ENCODE measurements around the gene TET2. TPM values are rescaled to one million over a fixed set of nuclear protein-coding genes. Genes with fewer than 3 reads are reported as not detected.

The TET2 gene
- total RNA-seq, 1 donor: 99.1 TPM

- Histone ChIP-seq H3K27me3 (ENCODE audit: insufficient read depth, low read length) (peaks cover 2% of the 10 kb centered on the region), H3K4me1 (ENCODE audit: insufficient read depth, low read length) (peaks cover 37% of the 10 kb centered on the region), H3K9me3 (ENCODE audit: low read depth, low read length) (no peaks in the 10 kb centered on the region), H3K4me3 (ENCODE audit: low read length) (no peak overlapping the region)
Observed at GRCh38 chr4:105129286-105130040, 17.2 kb upstream of the TET2 start.

GRCh38 chr4:105130945-105131344, 15.7 kb upstream of the TET2 start:
- no peak overlapping the region for H3K4me3 ChIP-seq (ENCODE audit: low read length)
- H3K9me3 ChIP-seq (ENCODE audit: low read depth, low read length): no peaks in the 10 kb centered on the region
- H3K27me3 ChIP-seq (ENCODE audit: insufficient read depth, low read length): peaks cover 2% of the 10 kb centered on the region
- H3K4me1 ChIP-seq (ENCODE audit: insufficient read depth, low read length): peaks cover 49% of the 10 kb centered on the region

DNA sequence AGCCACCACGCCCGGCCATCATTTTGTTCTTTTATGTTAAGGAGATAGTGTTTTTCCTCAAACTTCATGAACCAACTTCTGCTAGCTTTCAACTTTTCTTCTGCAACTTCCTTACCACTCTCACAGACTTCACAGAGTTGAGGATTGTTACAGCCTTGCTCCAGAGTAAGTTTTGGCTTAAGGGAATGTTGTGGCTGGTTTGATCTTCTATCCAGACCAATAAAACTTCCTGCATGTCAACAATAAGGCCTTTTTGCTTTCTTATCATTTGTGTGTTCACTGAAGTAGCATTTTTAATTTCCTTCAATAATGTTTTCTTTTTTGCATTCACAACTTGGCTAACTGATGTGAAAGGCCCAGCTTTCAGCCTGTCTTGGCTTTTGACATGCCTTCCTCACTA, 12.7 kb upstream of the TET2 start:
- H3K4me3 ChIP-seq (ENCODE audit: low read length): no peak overlapping the region
- no peaks in the 10 kb centered on the region for H3K9me3 ChIP-seq (ENCODE audit: low read depth, low read length)
- peaks cover 59% of the 10 kb centered on the region for H3K4me1 ChIP-seq (ENCODE audit: insufficient read depth, low read length)
- H3K27me3 ChIP-seq (ENCODE audit: insufficient read depth, low read length): no peaks in the 10 kb centered on the region

DNA sequence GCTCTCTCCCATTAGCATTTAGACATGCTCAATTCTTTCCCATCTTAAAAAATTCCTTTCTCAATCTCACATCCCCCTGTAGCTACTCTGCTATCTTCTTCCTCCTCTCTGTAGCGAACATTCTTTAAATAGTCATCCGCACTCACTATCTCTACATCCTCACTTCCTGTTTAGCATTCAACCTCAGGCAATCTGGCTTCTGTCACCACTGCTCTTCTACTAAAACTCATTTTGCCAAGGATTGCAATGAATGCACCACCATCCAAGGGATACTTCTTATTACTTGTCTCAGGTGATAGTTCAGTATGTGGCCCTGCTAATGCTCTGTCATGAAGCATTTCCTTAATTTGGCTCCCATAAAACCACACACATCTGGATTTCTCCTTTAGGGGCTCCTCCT, 10.9 kb upstream of the TET2 start:
- H3K4me3 ChIP-seq (ENCODE audit: low read length): no peak overlapping the region
- no peaks in the 10 kb centered on the region for H3K9me3 ChIP-seq (ENCODE audit: low read depth, low read length)
- peaks cover 51% of the 10 kb centered on the region for H3K4me1 ChIP-seq (ENCODE audit: insufficient read depth, low read length)
- H3K27me3 ChIP-seq (ENCODE audit: insufficient read depth, low read length): no peaks in the 10 kb centered on the region

GRCh38 chr4:105137121-105137875, 9.4 kb upstream of the TET2 start:
- Histone ChIP-seq H3K9me3 (ENCODE audit: low read depth, low read length) (no peaks in the 10 kb centered on the region), H3K4me1 (ENCODE audit: insufficient read depth, low read length) (peaks cover 39% of the 10 kb centered on the region), H3K27me3 (ENCODE audit: insufficient read depth, low read length) (no peaks in the 10 kb centered on the region), H3K4me3 (ENCODE audit: low read length) (no peak overlapping the region)

- Histone ChIP-seq H3K27me3 (ENCODE audit: insufficient read depth, low read length) (no peaks in the 10 kb centered on the region), H3K9me3 (ENCODE audit: low read depth, low read length) (no peaks in the 10 kb centered on the region), H3K4me3 (ENCODE audit: low read length) (no peak overlapping the region), H3K4me1 (ENCODE audit: insufficient read depth, low read length) (peaks cover 56% of the 10 kb centered on the region)
Observed at GRCh38 chr4:105139646-105140045, 7.0 kb upstream of the TET2 start.

GRCh38 chr4:105140684-105141490, 5.8 kb upstream of the TET2 start:
- H3K27me3 ChIP-seq (ENCODE audit: insufficient read depth, low read length): no peaks in the 10 kb centered on the region
- no peaks in the 10 kb centered on the region for H3K9me3 ChIP-seq (ENCODE audit: low read depth, low read length)
- H3K4me1 ChIP-seq (ENCODE audit: insufficient read depth, low read length): peaks cover 52% of the 10 kb centered on the region
- H3K4me3 ChIP-seq (ENCODE audit: low read length): no peak overlapping the region

GRCh38 chr4:105145156-105145902, 1.3 kb upstream of the TET2 start:
- no peaks in the 10 kb centered on the region for H3K9me3 ChIP-seq (ENCODE audit: low read depth, low read length)
- H3K4me3 ChIP-seq (ENCODE audit: low read length): peak overlapping the region; percentile 100
- peaks cover 32% of the 10 kb centered on the region for H3K4me1 ChIP-seq (ENCODE audit: insufficient read depth, low read length)
- H3K27me3 ChIP-seq (ENCODE audit: insufficient read depth, low read length): no peaks in the 10 kb centered on the region

GRCh38 chr4:105145903-105146275, 787 bp upstream of the TET2 start:
- Histone ChIP-seq H3K4me3 (ENCODE audit: low read length) (peak overlapping the region; percentile 100), H3K4me1 (ENCODE audit: insufficient read depth, low read length) (peaks cover 37% of the 10 kb centered on the region), H3K27me3 (ENCODE audit: insufficient read depth, low read length) (no peaks in the 10 kb centered on the region), H3K9me3 (ENCODE audit: low read depth, low read length) (no peaks in the 10 kb centered on the region)

- H3K9me3 ChIP-seq (ENCODE audit: low read depth, low read length): no peaks in the 10 kb centered on the region
- no peaks in the 10 kb centered on the region for H3K27me3 ChIP-seq (ENCODE audit: insufficient read depth, low read length)
- peaks cover 46% of the 10 kb centered on the region for H3K4me1 ChIP-seq (ENCODE audit: insufficient read depth, low read length)
- H3K4me3 ChIP-seq (ENCODE audit: low read length): peak overlapping the region; percentile 100
Observed at GRCh38 chr4:105147016-105147552, 408 bp downstream of the TET2 start.

DNA sequence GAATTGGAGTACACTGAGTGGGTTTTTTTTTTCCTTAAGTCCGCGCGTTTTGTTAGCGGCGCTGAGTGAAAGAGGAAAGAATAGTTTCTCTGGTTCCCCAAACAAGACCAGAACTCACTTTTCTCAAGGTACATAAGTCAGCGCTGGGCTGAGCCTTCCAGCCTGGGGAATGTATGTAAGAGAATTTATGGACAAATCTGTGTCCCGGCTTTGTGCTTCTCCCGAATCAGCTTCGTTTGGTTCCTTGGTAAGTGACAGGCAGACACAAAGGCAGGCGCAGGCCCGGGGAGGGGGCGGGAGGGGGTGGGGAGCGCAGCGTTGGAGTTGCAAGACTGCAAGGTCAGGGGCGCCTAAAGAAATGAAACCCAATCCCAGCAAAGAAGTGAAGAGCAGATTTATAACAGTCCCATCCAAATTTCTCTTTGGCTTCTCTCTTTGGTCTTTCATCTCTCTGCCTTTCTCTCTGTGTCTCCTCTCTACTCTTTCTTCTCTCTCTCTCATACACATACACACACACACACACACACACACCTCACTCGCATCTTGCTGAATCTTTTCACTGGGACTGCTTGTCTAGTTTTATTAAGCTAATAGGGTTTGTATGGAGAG, 981 bp downstream of the TET2 start:
- H3K27me3 ChIP-seq (ENCODE audit: insufficient read depth, low read length): no peaks in the 10 kb centered on the region
- peaks cover 50% of the 10 kb centered on the region for H3K4me1 ChIP-seq (ENCODE audit: insufficient read depth, low read length)
- H3K4me3 ChIP-seq (ENCODE audit: low read length): peak overlapping the region; percentile 100
- no peaks in the 10 kb centered on the region for H3K9me3 ChIP-seq (ENCODE audit: low read depth, low read length)

GRCh38 chr4:105148356-105148755, 1.7 kb downstream of the TET2 start:
- no peaks in the 10 kb centered on the region for H3K27me3 ChIP-seq (ENCODE audit: insufficient read depth, low read length)
- H3K4me3 ChIP-seq (ENCODE audit: low read length): peak overlapping the region; percentile 100
- peaks cover 48% of the 10 kb centered on the region for H3K4me1 ChIP-seq (ENCODE audit: insufficient read depth, low read length)
- H3K9me3 ChIP-seq (ENCODE audit: low read depth, low read length): no peaks in the 10 kb centered on the region

- Histone ChIP-seq H3K27me3 (ENCODE audit: insufficient read depth, low read length) (no peaks in the 10 kb centered on the region), H3K9me3 (ENCODE audit: low read depth, low read length) (no peaks in the 10 kb centered on the region), H3K4me1 (ENCODE audit: insufficient read depth, low read length) (peaks cover 44% of the 10 kb centered on the region), H3K4me3 (ENCODE audit: low read length) (peak overlapping the region; percentile 100)
Observed at GRCh38 chr4:105148776-105149175, 2.1 kb downstream of the TET2 start.

GRCh38 chr4:105149771-105150170, 3.1 kb downstream of the TET2 start:
- Histone ChIP-seq H3K27me3 (ENCODE audit: insufficient read depth, low read length) (no peaks in the 10 kb centered on the region), H3K4me3 (ENCODE audit: low read length) (no peak overlapping the region), H3K9me3 (ENCODE audit: low read depth, low read length) (no peaks in the 10 kb centered on the region), H3K4me1 (ENCODE audit: insufficient read depth, low read length) (peaks cover 39% of the 10 kb centered on the region)
